ENCODE data around the gene GTF2F2. TPM values are rescaled to one million over a fixed set of nuclear protein-coding genes. Genes with fewer than 3 reads are reported as not detected.

Gene GTF2F2
- polyA plus RNA-seq, 2 of the 4 experiments (the other 2 are of a cell fraction), result 21.0 to 30.0 TPM

GRCh38 chr13:45122941-45123340, 2.6 kb downstream of the GTF2F2 start:
- POLR2A ChIA-PET, result no interaction called here
- Histone ChIP-seq H3K9me3 (no peaks in the 10 kb centered on the region), H3K4me3 (no peak overlapping the region), H3K4me1 (no peaks in the 10 kb centered on the region), H3K4me2 (no peak overlapping the region), H3K27ac (no peak overlapping the region)
- TF ChIP-seq PHF8 (IDR thresholded peaks at IDR 0.05; ENCODE audit: borderline replicate concordance, low read depth), result no peak
- TF ChIP-seq, protein P1, sequence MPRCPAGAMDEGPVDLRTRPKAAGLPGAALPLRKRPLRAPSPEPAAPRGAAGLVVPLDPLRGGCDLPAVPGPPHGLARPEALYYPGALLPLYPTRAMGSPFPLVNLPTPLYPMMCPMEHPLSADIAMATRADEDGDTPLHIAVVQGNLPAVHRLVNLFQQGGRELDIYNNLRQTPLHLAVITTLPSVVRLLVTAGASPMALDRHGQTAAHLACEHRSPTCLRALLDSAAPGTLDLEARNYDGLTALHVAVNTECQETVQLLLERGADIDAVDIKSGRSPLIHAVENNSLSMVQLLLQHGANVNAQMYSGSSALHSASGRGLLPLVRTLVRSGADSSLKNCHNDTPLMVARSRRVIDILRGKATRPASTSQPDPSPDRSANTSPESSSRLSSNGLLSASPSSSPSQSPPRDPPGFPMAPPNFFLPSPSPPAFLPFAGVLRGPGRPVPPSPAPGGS (IDR thresholded peaks at IDR 0.05), result no peak
- no peak for TF ChIP-seq JUN (IDR thresholded peaks at IDR 0.05)
- no peak for TF ChIP-seq EHF (CRISPR knock-in tag; IDR thresholded peaks at IDR 0.05)
- no peak for TF ChIP-seq ZSCAN20 (CRISPR knock-in tag; IDR thresholded peaks at IDR 0.05)
- no peak for TF ChIP-seq RNF2 (IDR thresholded peaks at IDR 0.05; ENCODE audit: borderline replicate concordance, low read depth)
- no peak for TF ChIP-seq ATOH8 (CRISPR knock-in tag; IDR thresholded peaks at IDR 0.05; ENCODE audit: low read depth)
- no peak for TF ChIP-seq CHD2 (IDR thresholded peaks at IDR 0.05; ENCODE audit: low read length, partially characterized antibody)
- TF ChIP-seq MYC (IDR thresholded peaks at IDR 0.05; ENCODE audit: borderline replicate concordance, low read length), result no peak
- CTCF ChIA-PET, result no interaction called here
- WGBS (ENCODE audit: missing lambda C conversion rate), result 89% methylated on average over 6 of the region's 6 CpGs
- FAIRE-seq, result no peak
- no peak for DNase-seq (ENCODE audit: low read depth in 1 of 2, low spot score in 1 of 2)
- no peak for ATAC-seq

- Histone ChIP-seq H3K4me2 (no peak overlapping the region), H3K4me1 (no peaks in the 10 kb centered on the region), H3K4me3 (no peak overlapping the region), H3K27ac (no peak overlapping the region), H3K9me3 (peaks cover 10% of the 10 kb centered on the region; the same call in 2 of the 3 replicates)
- no peak for FAIRE-seq
- ChIA-PET CTCF (no interaction called here), POLR2A (no interaction called here)
- no peak for ATAC-seq
- TF ChIP-seq HES2 (IDR thresholded peaks at IDR 0.05), result no peak
- no peak for TF ChIP-seq FOXS1 (CRISPR knock-in tag; IDR thresholded peaks at IDR 0.05)
- no peak for TF ChIP-seq RAD21 (conservative IDR thresholded peaks at IDR 0.05 in 1 of 2, IDR thresholded peaks at IDR 0.05 in 1 of 2)
- TF ChIP-seq JUN (IDR thresholded peaks at IDR 0.05), result no peak
- TF ChIP-seq NPAS2 (CRISPR knock-in tag; IDR thresholded peaks at IDR 0.05; ENCODE audit: borderline replicate concordance), result no peak
- TF ChIP-seq PBX3 (IDR thresholded peaks at IDR 0.05), result no peak
- TF ChIP-seq CHD4 (IDR thresholded peaks at IDR 0.05; ENCODE audit: borderline replicate concordance), result no peak
- TF ChIP-seq, protein P2, sequence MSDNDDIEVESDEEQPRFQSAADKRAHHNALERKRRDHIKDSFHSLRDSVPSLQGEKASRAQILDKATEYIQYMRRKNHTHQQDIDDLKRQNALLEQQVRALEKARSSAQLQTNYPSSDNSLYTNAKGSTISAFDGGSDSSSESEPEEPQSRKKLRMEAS (IDR thresholded peaks at IDR 0.05), result no peak
- TF ChIP-seq RNF2 (IDR thresholded peaks at IDR 0.05; ENCODE audit: borderline replicate concordance, low read depth), result no peak
- TF ChIP-seq NFE2L2 (conservative IDR thresholded peaks at IDR 0.05; ENCODE audit: low read length), result no peak
- no peak for TF ChIP-seq EHMT2 (IDR thresholded peaks at IDR 0.05; ENCODE audit: low read depth)
- no peak for TF ChIP-seq CHD2 (IDR thresholded peaks at IDR 0.05; ENCODE audit: low read length, partially characterized antibody)
- no peak for TF ChIP-seq EHF (CRISPR knock-in tag; IDR thresholded peaks at IDR 0.05)
- no peak for TF ChIP-seq PHF8 (IDR thresholded peaks at IDR 0.05; ENCODE audit: borderline replicate concordance, low read depth)
- DNase-seq (ENCODE audit: low read depth in 1 of 2, low spot score in 1 of 2), result no peak
- WGBS (ENCODE audit: missing lambda C conversion rate), result 92% methylated on average over 6 of the region's 6 CpGs
Observed at GRCh38 chr13:45132369-45133064, 12.2 kb downstream of the GTF2F2 start.

Measured in A549 (cell line).